SK-N-SH (cell line): ENCODE measurements around the gene THUMPD3. TPM values are rescaled to one million over a fixed set of nuclear protein-coding genes. Genes with fewer than 3 reads are reported as not detected.

Experiments
- CTCF ChIA-PET: fragments of 300-600, 350-600 bp; formaldehyde crosslinking; extraction: SDS; loops from one replicate; lab custom pipeline; 2021; lab: Yijun Ruan, JAX
- POLR2A ChIA-PET: fragments of 350-600 bp; sonication (Branson Sonifier 250); formaldehyde crosslinking; extraction: SDS; loops from one replicate; lab custom pipeline; 2020; ENCODE audit warnings: antibody characterized with exemption, inconsistent platforms; lab: Yijun Ruan, JAX
- DNase-seq: peaks from one replicate; pipeline ENCODE4 v3.0.0; 2012
- H2AFZ ChIP-seq: fragments of 200-600 bp; sonication (generic); 2 replicates; pipeline ENCODE4 v1.8.1; 2016; ENCODE audit warnings: antibody characterized with exemption, mild to moderate bottlenecking, low read depth
- H3F3A ChIP-seq: fragments of 200-600 bp; sonication (generic); replicated peaks from 2 replicates; pipeline ENCODE3; 2016; ENCODE audit warnings: antibody characterized with exemption, mild to moderate bottlenecking; ENCODE audit not compliant: insufficient read depth
- H3K27ac ChIP-seq, 2 experiments: fragments of 200-500 bp in 1 of 2; fragments of 200-600 bp in 1 of 2; sonication (Bioruptor generic) in 1 of 2; sonication (generic), shearing (Covaris generic) in 1 of 2; 2 replicates each; pipeline versions ENCODE4 v1.5.1 to v1.6.1; 2014 to 2016; ENCODE audit warnings: low read depth in 2 of 2, inconsistent platforms in 1 of 2, low read length in 1 of 2, mild to moderate bottlenecking in 1 of 2, mixed read lengths in 1 of 2
- H3K27me3 ChIP-seq: fragments of 200-600 bp; sonication (generic), shearing (Covaris generic); 2 replicates; pipeline ENCODE4 v1.6.1; 2016; ENCODE audit warnings: mixed run types; ENCODE audit not compliant: insufficient read depth
- H3K36me3 ChIP-seq, 2 experiments: fragments of 200-500 bp in 1 of 2; fragments of 200-600 bp in 1 of 2; sonication (Bioruptor generic) in 1 of 2; sonication (generic) in 1 of 2; replicated peaks in 1 of 2; 2 replicates each; pipeline versions ENCODE3 to v1.5.1; 2014 to 2016; ENCODE audit warnings: low read length in 1 of 2, mild to moderate bottlenecking in 1 of 2; ENCODE audit not compliant: insufficient read depth in 2 of 2, control insufficient read depth in 1 of 2
- H3K4me1 ChIP-seq, 2 experiments: fragments of 200-500 bp in 1 of 2; fragments of 200-600 bp in 1 of 2; sonication (Bioruptor generic) in 1 of 2; sonication (generic), shearing (Covaris generic) in 1 of 2; 2 replicates each; pipeline versions ENCODE4 v1.5.1 to v1.6.1; 2014 to 2016; ENCODE audit warnings: low read depth in 1 of 2, low read length in 1 of 2, mixed run types in 1 of 2; ENCODE audit not compliant: insufficient read depth in 2 of 2, control insufficient read depth in 1 of 2
- H3K4me2 ChIP-seq: fragments of 200-600 bp; sonication (generic), shearing (Covaris generic); 2 replicates; pipeline ENCODE4 v1.6.1; 2017; ENCODE audit warnings: mixed run types
- H3K4me3 ChIP-seq, 2 experiments: fragments of 200-500 bp in 1 of 2; fragments of 200-600 bp in 1 of 2; sonication (Bioruptor generic) in 1 of 2; sonication (generic), shearing (Covaris generic) in 1 of 2; 2 replicates each; pipeline versions ENCODE4 v1.5.1 to v1.8.1; 2014 to 2016; ENCODE audit warnings: low read depth in 2 of 2, inconsistent platforms in 1 of 2, low read length in 1 of 2, mild to moderate bottlenecking in 1 of 2, mixed read lengths in 1 of 2, moderate library complexity in 1 of 2
- H3K79me2 ChIP-seq: fragments of 200-600 bp; sonication (generic); 2 replicates; pipeline ENCODE4 v1.8.1; 2017; ENCODE audit warnings: mild to moderate bottlenecking; ENCODE audit not compliant: insufficient read depth
- H3K9ac ChIP-seq: fragments of 200-600 bp; sonication (generic); 2 replicates; pipeline ENCODE4 v1.6.1; 2017; ENCODE audit warnings: mixed run types
- H3K9me2 ChIP-seq: fragments of 200-600 bp; sonication (generic); 2 replicates; pipeline ENCODE4 v1.6.1; 2017; ENCODE audit warnings: mixed run types
- H3K9me3 ChIP-seq: fragments of 200-600 bp; sonication (generic); 2 replicates; pipeline ENCODE4 v1.6.1; 2017; ENCODE audit warnings: mixed run types, mild to moderate bottlenecking, moderate library complexity
- H4K20me1 ChIP-seq: fragments of 200-600 bp; sonication (generic); 2 replicates; pipeline ENCODE4 v1.6.1; 2017; ENCODE audit warnings: mild to moderate bottlenecking, mixed run types; ENCODE audit not compliant: insufficient read depth
- CHD2 ChIP-seq: fragments of 150-350 bp; IDR thresholded peaks from 2 replicates; pipeline ENCODE4 v1.6.1; 2018; ENCODE audit warnings: low read length; ENCODE audit not compliant: partially characterized antibody
- CTCF ChIP-seq: fragments of 200-600 bp; sonication (generic); IDR thresholded peaks from 2 replicates; pipeline ENCODE4 v1.6.1; 2017; ENCODE audit warnings: antibody characterized with exemption, mild to moderate bottlenecking, moderate library complexity
- ELF1 ChIP-seq: IDR thresholded peaks from 2 replicates; pipeline ENCODE4 v1.4.0; 2012
- EP300 ChIP-seq, 2 experiments: IDR thresholded peaks; 2 replicates each; pipeline versions ENCODE4 v1.4.0 to v1.6.1; 2012; ENCODE audit warnings: borderline replicate concordance in 1 of 2, low read depth in 1 of 2, low read length in 1 of 2
- FOSL2 ChIP-seq: IDR thresholded peaks from 2 replicates; pipeline ENCODE4 v1.4.0; 2012; ENCODE audit warnings: low read depth, mild to moderate bottlenecking, moderate library complexity, borderline replicate concordance
- FOXJ3 ChIP-seq: sonication (generic); formaldehyde crosslinking; IDR thresholded peaks from 2 replicates; pipeline ENCODE4 v1.5.1; 2020; ENCODE audit warnings: mild to moderate bottlenecking, missing genetic modification reagents
- FOXM1 ChIP-seq: IDR thresholded peaks from 2 replicates; pipeline ENCODE4 v1.4.0; 2012; ENCODE audit warnings: low read depth, mild to moderate bottlenecking
- JUND ChIP-seq: IDR thresholded peaks from 2 replicates; pipeline ENCODE4 v1.4.0; 2012
- MAX ChIP-seq: IDR thresholded peaks from 2 replicates; pipeline ENCODE4 v1.4.0; 2012; ENCODE audit warnings: low read depth
- MXI1 ChIP-seq: IDR thresholded peaks from 2 replicates; pipeline ENCODE4 v1.6.1; 2012; ENCODE audit warnings: mild to moderate bottlenecking, low read depth, low read length, improper control_type of control experiment
- NFIC ChIP-seq: IDR thresholded peaks from 2 replicates; pipeline ENCODE4 v1.4.0; 2012; ENCODE audit warnings: borderline replicate concordance
- PBX3 ChIP-seq: IDR thresholded peaks from 2 replicates; pipeline ENCODE4; 2012
- POLR2AphosphoS5 ChIP-seq: IDR thresholded peaks from 2 replicates; pipeline ENCODE4 v1.6.1; 2012; ENCODE audit warnings: low read depth, low read length
- RCOR1 ChIP-seq: fragments of 150-350 bp; IDR thresholded peaks from 2 replicates; pipeline ENCODE4 v1.6.1; 2017; ENCODE audit warnings: antibody characterized with exemption, low read length
- REST ChIP-seq: IDR thresholded peaks from 2 replicates; pipeline ENCODE4 v1.6.1; 2012; ENCODE audit warnings: mild to moderate bottlenecking, low read depth, low read length, moderate library complexity
- RXRA ChIP-seq: IDR thresholded peaks from 2 replicates; pipeline ENCODE4 v1.4.0; 2012; ENCODE audit warnings: low read depth, mild to moderate bottlenecking, borderline replicate concordance
- TAF1 ChIP-seq: IDR thresholded peaks from 2 replicates; pipeline ENCODE4 v1.6.1; 2012; ENCODE audit warnings: low read depth, mild to moderate bottlenecking, low read length, moderate library complexity, borderline replicate concordance
- TEAD4 ChIP-seq: IDR thresholded peaks from 2 replicates; pipeline ENCODE4 v1.4.0; 2012; ENCODE audit warnings: mild to moderate bottlenecking, borderline replicate concordance; ENCODE audit not compliant: insufficient read depth
- WGBS: methylation state at CpG from one replicate; pipeline ENCODE4 v1.1.6; 2017; ENCODE audit warnings: low lambda C conversion rate; 5-methylcytosine and 5-hydroxymethylcytosine counted together
- polyA plus RNA-seq, 3 experiments: library from polyadenylated mRNA; depleted of rRNA; stranded (reverse); fragments of >200 nt; gene quantifications; 2 replicates each; pipeline ENCODE4 v1.2.3, GENCODE V29; 2012
- TF ChIP-seq, protein P1 (sequence below): fragments of 150-350 bp; IDR thresholded peaks from 2 replicates; pipeline ENCODE4 v1.6.1; 2016; ENCODE audit warnings: mild to moderate bottlenecking, low read depth, low read length
- TF ChIP-seq, protein P2 (sequence below): fragments of 150-350 bp; IDR thresholded peaks from 2 replicates; pipeline ENCODE4 v1.6.1; 2017; ENCODE audit warnings: antibody characterized with exemption, low read length, low read depth, borderline replicate concordance

The THUMPD3 gene
- polyA plus RNA-seq (2012; rRNA removed), result 27.1 and 34.2 TPM in 2 replicates
- polyA plus RNA-seq (2012; cell fraction: cytosol; rRNA removed), result 39.1 and 41.2 TPM in 2 replicates
- polyA plus RNA-seq (2012; cell fraction: nucleus; rRNA removed), result 19.1 and 30.7 TPM in 2 replicates

GRCh38 chr3:9362731-9363530 is at the start of gene THUMPD3:
Gene THUMPD3, plus strand, starts transcription at chr3:9363054. Its CDS starts 2,015 bp downstream, at chr3:9365069.
- Histone ChIP-seq H3K27me3 (no peaks in the 10 kb centered on the region), H3K27ac (peak within 1 kb of the TSS; percentile 95 to 97), H3K79me2 (peaks cover 40% of the 10 kb centered on the region), H3K9me2 (no peaks in the 10 kb centered on the region), H3K9ac (peak within 1 kb of the TSS; percentile 75), H3K4me1 (peaks cover 3 to 8% of the 10 kb centered on the region in 2 experiments; a peak in 3 of 4 replicates), H3K4me2 (peak within 1 kb of the TSS; percentile 76), H3K9me3 (no peaks in the 10 kb centered on the region), H4K20me1 (no peaks in the 10 kb centered on the region), H3K4me3 (peak within 1 kb of the TSS; percentile 64 to 71), H3K36me3 (peaks cover 22 to 29% of the 10 kb centered on the region in 2 experiments), H2AFZ (peak within 1 kb of the TSS; percentile 77), H3F3A (no peaks in the 10 kb centered on the region)
- CTCF ChIA-PET, result interaction anchor here (0.7 to 4.6 kb wide), 7 partner anchors 10 to 391 kb away, joined by 3 to 39 read pairs (median 5); no protein-coding TSS in a partner anchor
- DNase-seq, result peak; percentile 87
- 1% methylated on average over 43 of the region's 46 CpGs for WGBS
- POLR2A ChIA-PET, result interaction anchor here (0.6 to 2.5 kb wide), 13 partner anchors 8 to 394 kb away, joined by 3 to 39 read pairs (median 3); partner anchors contain the start of genes OGG1 and SETD5
- TF ChIP-seq RXRA (peak; percentile 41; the same call in 1 of the 2 replicates), CTCF (no peak), PBX3 (peak; percentile 18; the same call in 1 of the 2 replicates), ELF1 (peak; percentile 78), POLR2AphosphoS5 (peak; percentile 94), RCOR1 (0 out of 2 replicates have a peak, but pooled peaks have one; percentile 33), JUND (no peak), TEAD4 (0 out of 2 replicates have a peak, but pooled peaks have one; percentile 44), MXI1 (peak; percentile 88), EP300 (IDR thresholded peaks at IDR 0.05; ENCODE audit: borderline replicate concordance in 1 of 2, low read depth in 1 of 2, low read length in 1 of 2) (no peak), FOXJ3 (CRISPR knock-in tag) (no peak), REST (0 out of 2 replicates have a peak, but pooled peaks have one; percentile 50), MAX (peak; percentile 99), FOXM1 (no peak), FOSL2 (peak; percentile 16; the same call in 1 of the 2 replicates), TAF1 (peak; percentile 79), NFIC (no peak), CHD2 (peak; percentile 68)
- TF ChIP-seq, protein P1, sequence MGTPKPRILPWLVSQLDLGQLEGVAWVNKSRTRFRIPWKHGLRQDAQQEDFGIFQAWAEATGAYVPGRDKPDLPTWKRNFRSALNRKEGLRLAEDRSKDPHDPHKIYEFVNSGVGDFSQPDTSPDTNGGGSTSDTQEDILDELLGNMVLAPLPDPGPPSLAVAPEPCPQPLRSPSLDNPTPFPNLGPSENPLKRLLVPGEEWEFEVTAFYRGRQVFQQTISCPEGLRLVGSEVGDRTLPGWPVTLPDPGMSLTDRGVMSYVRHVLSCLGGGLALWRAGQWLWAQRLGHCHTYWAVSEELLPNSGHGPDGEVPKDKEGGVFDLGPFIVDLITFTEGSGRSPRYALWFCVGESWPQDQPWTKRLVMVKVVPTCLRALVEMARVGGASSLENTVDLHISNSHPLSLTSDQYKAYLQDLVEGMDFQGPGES, result no peak
- TF ChIP-seq, protein P2, sequence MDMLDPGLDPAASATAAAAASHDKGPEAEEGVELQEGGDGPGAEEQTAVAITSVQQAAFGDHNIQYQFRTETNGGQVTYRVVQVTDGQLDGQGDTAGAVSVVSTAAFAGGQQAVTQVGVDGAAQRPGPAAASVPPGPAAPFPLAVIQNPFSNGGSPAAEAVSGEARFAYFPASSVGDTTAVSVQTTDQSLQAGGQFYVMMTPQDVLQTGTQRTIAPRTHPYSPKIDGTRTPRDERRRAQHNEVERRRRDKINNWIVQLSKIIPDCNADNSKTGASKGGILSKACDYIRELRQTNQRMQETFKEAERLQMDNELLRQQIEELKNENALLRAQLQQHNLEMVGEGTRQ, result 0 out of 2 replicates have a peak, but pooled peaks have one; percentile 23
